ENCODE data around the gene SAPCD2. TPM values are rescaled to one million over a fixed set of nuclear protein-coding genes. Genes with fewer than 3 reads are reported as not detected.

Gene SAPCD2
- total and polyA plus RNA-seq, 5 donors = 0.08 to 0.63 (median 0.18) TPM

Other genes with a start within 250 kb of the SAPCD2 start
Only the 30 nearest of the 36 such genes appear.
- gene TRAF2, start 184.0 kb downstream of the SAPCD2 start, total RNA-seq = 10 to 100 TPM in 1 of 4 donors, 1 to 10 TPM in 3; 6.1 to 10.2 (median 8.6) TPM
- gene TRAF2, start 184.0 kb downstream of the SAPCD2 start, polyA plus RNA-seq = 6.7 TPM
- gene FBXW5, start 125.8 kb downstream of the SAPCD2 start, total RNA-seq = 100 to 1,000 TPM; 108 to 139 (median 120) TPM
- 150 TPM for gene FBXW5, start 125.8 kb downstream of the SAPCD2 start, polyA plus RNA-seq
- gene C8G, start 125.3 kb downstream of the SAPCD2 start, total RNA-seq = 1 to 10 TPM; 1.0 to 1.8 (median 1.4) TPM
- gene C8G, start 125.3 kb downstream of the SAPCD2 start, polyA plus RNA-seq = 1.4 TPM
- 10 to 100 TPM in 3 of 4 donors, 1 to 10 TPM in 1; 9.8 to 21.2 (median 13.1) TPM for gene LCN12, start 118.3 kb downstream of the SAPCD2 start, total RNA-seq
- gene LCN12, start 118.3 kb downstream of the SAPCD2 start, polyA plus RNA-seq = 7.0 TPM
- gene PTGDS, start 93.1 kb downstream of the SAPCD2 start, total RNA-seq = 1,000 to 10,000 TPM; 3,127 to 5,556 (median 4,402) TPM
- gene PTGDS, start 93.1 kb downstream of the SAPCD2 start, polyA plus RNA-seq = 6,981 TPM
- gene LCNL1, start 87.6 kb downstream of the SAPCD2 start, total RNA-seq = 10 to 100 TPM in 2 of 4 donors, 1 to 10 TPM in 2; 4.3 to 16.7 (median 9.7) TPM
- 2.4 TPM for gene LCNL1, start 87.6 kb downstream of the SAPCD2 start, polyA plus RNA-seq
- gene PAXX, start 78.1 kb downstream of the SAPCD2 start, total RNA-seq = 10 to 100 TPM; 24.8 to 30.4 (median 27.6) TPM
- gene PAXX, start 78.1 kb downstream of the SAPCD2 start, polyA plus RNA-seq = 44.5 TPM
- 1 to 10 TPM; 2.8 to 6.2 (median 4.8) TPM for gene CLIC3, start 74.0 kb downstream of the SAPCD2 start, total RNA-seq
- gene CLIC3, start 74.0 kb downstream of the SAPCD2 start, polyA plus RNA-seq = 6.2 TPM
- gene ABCA2, start 42.3 kb downstream of the SAPCD2 start, total RNA-seq = 10 to 100 TPM; 32.2 to 42.4 (median 39.3) TPM
- 40.4 TPM for gene ABCA2, start 42.3 kb downstream of the SAPCD2 start, polyA plus RNA-seq
- under 1 TPM in 3 of 4 donors, not detected in 1; 0.09 to 0.24 (median 0.20) TPM for gene FUT7, start 38.5 kb downstream of the SAPCD2 start, total RNA-seq
- gene FUT7, start 38.5 kb downstream of the SAPCD2 start, polyA plus RNA-seq = 0.07 TPM
- gene NPDC1, start 24.4 kb downstream of the SAPCD2 start, total RNA-seq = 10 to 100 TPM; 68.3 to 81.0 (median 71.4) TPM
- 69.7 TPM for gene NPDC1, start 24.4 kb downstream of the SAPCD2 start, polyA plus RNA-seq
- gene ENTPD2, start 16.5 kb downstream of the SAPCD2 start, total RNA-seq = 1 to 10 TPM in 3 of 4 donors, under 1 TPM in 1; 0.92 to 2.9 (median 1.4) TPM
- 2.1 TPM for gene ENTPD2, start 16.5 kb downstream of the SAPCD2 start, polyA plus RNA-seq
- gene UAP1L1, start 7.0 kb upstream of the SAPCD2 start, total RNA-seq = 10 to 100 TPM in 3 of 4 donors, 1 to 10 TPM in 1; 9.8 to 14.0 (median 12.4) TPM
- 10.1 TPM for gene UAP1L1, start 7.0 kb upstream of the SAPCD2 start, polyA plus RNA-seq
- 10 to 100 TPM; 23.9 to 31.3 (median 28.1) TPM for gene MAN1B1, start 16.4 kb upstream of the SAPCD2 start, total RNA-seq
- gene MAN1B1, start 16.4 kb upstream of the SAPCD2 start, polyA plus RNA-seq = 24.8 TPM
- 100 to 1,000 TPM; 211 to 288 (median 239) TPM for gene DPP7, start 44.2 kb upstream of the SAPCD2 start, total RNA-seq
- gene DPP7, start 44.2 kb upstream of the SAPCD2 start, polyA plus RNA-seq = 252 TPM
- gene GRIN1, start 68.6 kb upstream of the SAPCD2 start, total RNA-seq = under 1 TPM in 1 of 4 donors, not detected in 3; 0.08 TPM
- gene GRIN1, start 68.6 kb upstream of the SAPCD2 start, polyA plus RNA-seq = 0.09 TPM
- gene LRRC26, start 99.5 kb upstream of the SAPCD2 start, total RNA-seq = not detected
- not detected for gene LRRC26, start 99.5 kb upstream of the SAPCD2 start, polyA plus RNA-seq
- not detected for gene TMEM210, start 101.5 kb upstream of the SAPCD2 start, total RNA-seq
- not detected for gene TMEM210, start 101.5 kb upstream of the SAPCD2 start, polyA plus RNA-seq
- gene ANAPC2, start 118.0 kb upstream of the SAPCD2 start, total RNA-seq = 10 to 100 TPM; 31.9 to 45.7 (median 37.4) TPM
- 26.6 TPM for gene ANAPC2, start 118.0 kb upstream of the SAPCD2 start, polyA plus RNA-seq
- 10 to 100 TPM; 43.2 to 57.8 (median 48.3) TPM for gene SSNA1, start 118.1 kb upstream of the SAPCD2 start, total RNA-seq
- 86.4 TPM for gene SSNA1, start 118.1 kb upstream of the SAPCD2 start, polyA plus RNA-seq
- 10 to 100 TPM in 1 of 4 donors, 1 to 10 TPM in 3; 5.4 to 13.9 (median 8.9) TPM for gene TPRN, start 130.2 kb upstream of the SAPCD2 start, total RNA-seq
- gene TPRN, start 130.2 kb upstream of the SAPCD2 start, polyA plus RNA-seq = 4.8 TPM
- 10 to 100 TPM; 28.9 to 41.3 (median 39.9) TPM for gene TMEM203, start 135.1 kb upstream of the SAPCD2 start, total RNA-seq
- gene TMEM203, start 135.1 kb upstream of the SAPCD2 start, polyA plus RNA-seq = 47.5 TPM
- gene NDOR1, start 135.1 kb upstream of the SAPCD2 start, total RNA-seq = 1 to 10 TPM; 5.1 to 7.9 (median 5.9) TPM
- 5.2 TPM for gene NDOR1, start 135.1 kb upstream of the SAPCD2 start, polyA plus RNA-seq
- gene RNF208, start 151.7 kb upstream of the SAPCD2 start, total RNA-seq = 10 to 100 TPM; 17.7 to 25.9 (median 23.7) TPM
- gene RNF208, start 151.7 kb upstream of the SAPCD2 start, polyA plus RNA-seq = 36.0 TPM
- under 1 TPM in 1 of 4 donors, not detected in 3; 0.17 TPM for gene CYSRT1, start 154.6 kb upstream of the SAPCD2 start, total RNA-seq
- 0.32 TPM for gene CYSRT1, start 154.6 kb upstream of the SAPCD2 start, polyA plus RNA-seq
- gene RNF224, start 156.9 kb upstream of the SAPCD2 start, total RNA-seq = not detected
- 0.09 TPM for gene RNF224, start 156.9 kb upstream of the SAPCD2 start, polyA plus RNA-seq
- not detected for gene SLC34A3, start 160.3 kb upstream of the SAPCD2 start, total RNA-seq
- not detected for gene SLC34A3, start 160.3 kb upstream of the SAPCD2 start, polyA plus RNA-seq
- gene TUBB4B, start 170.7 kb upstream of the SAPCD2 start, total RNA-seq = 100 to 1,000 TPM; 203 to 461 (median 332) TPM
- 591 TPM for gene TUBB4B, start 170.7 kb upstream of the SAPCD2 start, polyA plus RNA-seq
- under 1 TPM in 3 of 4 donors, not detected in 1; 0.31 to 0.46 (median 0.32) TPM for gene STPG3, start 180.7 kb upstream of the SAPCD2 start, total RNA-seq
- gene STPG3, start 180.7 kb upstream of the SAPCD2 start, polyA plus RNA-seq = 0.23 TPM
- 10 to 100 TPM; 34.8 to 38.6 (median 37.1) TPM for gene NELFB, start 184.8 kb upstream of the SAPCD2 start, total RNA-seq
- gene NELFB, start 184.8 kb upstream of the SAPCD2 start, polyA plus RNA-seq = 33.8 TPM

Measured in right cardiac atrium (tissue), 5 donors.